GM21723 (cell line): Measurements from ENCODE around the gene PRR3.
"Not testable (repeated sequence)": the region's sequence is repeated elsewhere in the genome, so short reads cannot be mapped to it uniquely, and the experiment has no call there.

Source experiments
- ATAC-seq: cut with Tn5 transposase; IDR thresholded peaks from one replicate; pipeline ENCODE4 v1.9.1; 2021; ENCODE audit warnings: mild to moderate bottlenecking, moderate library complexity; ENCODE audit not compliant: unreplicated experiment

Gene PRR3

GRCh38 chr6:30556906-30557682 lies at the start of gene PRR3:
PRR3 (plus strand) TSS chr6:30557295; CDS start chr6:30557345, 50 bp downstream.
- ATAC-seq, result peak; percentile 65

GRCh38 chr6:30507849-30508827 lies 49.0 kb upstream of the PRR3 start:
- ATAC-seq, result no peak

- ATAC-seq, result peak; percentile 53
Observed at GRCh38 chr6:30508890-30509736, 48.0 kb upstream of the PRR3 start.

GRCh38 chr6:30510419-30511168 lies 46.5 kb upstream of the PRR3 start:
- no peak for ATAC-seq

- no peak for ATAC-seq
Observed at GRCh38 chr6:30511169-30511546, 45.9 kb upstream of the PRR3 start.

- no peak for ATAC-seq
Observed at GRCh38 chr6:30513451-30513850, 43.6 kb upstream of the PRR3 start.

- no peak for ATAC-seq
Observed at GRCh38 chr6:30515106-30515505, 42.0 kb upstream of the PRR3 start.

- peak; percentile 77 for ATAC-seq
Observed at GRCh38 chr6:30515944-30516753, 40.9 kb upstream of the PRR3 start.

- not testable (repeated sequence) for ATAC-seq
Observed at GRCh38 chr6:30516754-30517076, 40.4 kb upstream of the PRR3 start.

GRCh38 chr6:30517767-30518504 lies 39.2 kb upstream of the PRR3 start:
- ATAC-seq, result not testable (repeated sequence)

GRCh38 chr6:30518505-30519145 lies 38.5 kb upstream of the PRR3 start:
- not testable (repeated sequence) for ATAC-seq

GRCh38 chr6:30520522-30520921 lies 36.6 kb upstream of the PRR3 start:
- no peak for ATAC-seq

GRCh38 chr6:30521082-30521481 lies 36.0 kb upstream of the PRR3 start:
- ATAC-seq, result not testable (repeated sequence)

GRCh38 chr6:30521952-30522351 lies 35.1 kb upstream of the PRR3 start:
- not testable (repeated sequence) for ATAC-seq

- not testable (repeated sequence) for ATAC-seq
Observed at GRCh38 chr6:30526444-30526843, 30.7 kb upstream of the PRR3 start.

GRCh38 chr6:30529349-30529875 lies 27.7 kb upstream of the PRR3 start:
- ATAC-seq, result peak; percentile 53

- ATAC-seq, result no peak
Observed at GRCh38 chr6:30530014-30530413, 27.1 kb upstream of the PRR3 start.
